ENCODE results near the gene MCC. TPM values are rescaled to one million over a fixed set of nuclear protein-coding genes. Genes with fewer than 3 reads are reported as not detected.

The MCC gene
- total and polyA plus RNA-seq, 2 donors from 2014 or later: 2.4 to 20.6 TPM

DNA sequence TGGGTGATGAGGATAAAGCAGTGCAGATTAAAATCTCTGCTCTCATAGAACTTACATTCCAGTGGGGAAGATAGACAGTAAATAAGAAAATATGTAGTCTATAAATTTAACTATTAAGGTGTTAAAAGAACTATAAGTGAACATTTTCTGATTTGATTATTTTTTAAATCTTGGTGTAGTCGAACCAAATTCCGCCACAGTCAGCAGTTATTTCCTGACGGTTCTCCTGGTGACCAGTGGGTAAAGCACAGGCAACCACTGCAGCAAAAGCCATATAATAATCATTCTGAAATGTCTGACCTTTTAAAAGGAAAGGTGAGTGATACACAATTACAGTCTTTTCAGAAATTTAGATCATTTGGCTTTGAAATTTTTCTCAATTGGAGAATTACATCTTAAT lies 484.5 kb downstream of the MCC start:
- H3K4me3 ChIP-seq (ENCODE audit: low read length in 3 of 3): no peak overlapping the region
- no peaks in the 10 kb centered on the region for H3K4me1 ChIP-seq (ENCODE audit: control insufficient read depth in 2 of 3, insufficient read depth in 2 of 3, low read depth in 1 of 3, low read length in 3 of 3)
- intact Hi-C loops (cut with DNase I): no loop called here
- no peaks in the 10 kb centered on the region for H3K27me3 ChIP-seq (ENCODE audit: control insufficient read depth, insufficient read depth, low read length)
- H3K27ac ChIP-seq (ENCODE audit: low read depth in 2 of 2, low read length in 2 of 2): no peak overlapping the region
- H3K36me3 ChIP-seq (ENCODE audit: control insufficient read depth in 2 of 3, insufficient read depth in 3 of 3, low read length in 3 of 3): peaks cover 8 to 18% (median 12%) of the 10 kb centered on the region in 3 donors
- TF ChIP-seq CTCF (IDR thresholded peaks at IDR 0.05; ENCODE audit: borderline replicate concordance, extremely low read depth, insufficient read depth): no peak
- H3K9me3 ChIP-seq (ENCODE audit: control insufficient read depth in 2 of 3, insufficient read depth in 1 of 3, low read length in 3 of 3): no peaks in the 10 kb centered on the region
- no peak overlapping the region for H3K9ac ChIP-seq (ENCODE audit: low read length in 3 of 3)
- no peak for DNase-seq
- FAIRE-seq: no peak

DNA sequence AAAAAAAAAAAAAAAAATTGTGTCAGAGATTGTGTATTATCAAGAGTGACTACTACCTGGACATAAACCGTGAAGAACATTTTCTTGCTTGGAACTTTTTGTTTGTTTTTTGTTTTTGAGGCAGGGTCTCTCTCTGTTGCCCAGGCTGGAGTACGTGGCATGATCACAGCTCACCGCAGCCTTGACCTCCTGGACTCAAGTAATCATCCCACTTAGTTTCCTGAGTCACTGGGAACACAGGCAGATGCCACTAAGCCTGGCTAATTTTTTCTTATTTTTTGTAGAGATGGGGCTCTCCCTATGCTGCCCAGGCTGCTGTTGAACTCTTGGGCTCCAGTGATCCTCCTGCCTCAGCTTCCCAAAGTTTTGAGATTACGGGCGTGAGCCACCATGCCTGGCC lies 485.8 kb downstream of the MCC start:
- H3K27ac ChIP-seq (ENCODE audit: low read depth in 2 of 2, low read length in 2 of 2): no peak overlapping the region
- H3K27me3 ChIP-seq (ENCODE audit: control insufficient read depth, insufficient read depth, low read length): no peaks in the 10 kb centered on the region
- FAIRE-seq (no peak), DNase-seq (no peak)
- no peak overlapping the region for H3K4me3 ChIP-seq (ENCODE audit: low read length in 3 of 3)
- intact Hi-C loops (cut with DNase I): no loop called here
- H3K4me1 ChIP-seq (ENCODE audit: control insufficient read depth in 2 of 3, insufficient read depth in 2 of 3, low read depth in 1 of 3, low read length in 3 of 3): no peaks in the 10 kb centered on the region
- H3K36me3 ChIP-seq (ENCODE audit: control insufficient read depth in 2 of 3, insufficient read depth in 3 of 3, low read length in 3 of 3): peaks cover 8 to 18% (median 12%) of the 10 kb centered on the region in 3 donors
- no peak for TF ChIP-seq CTCF (IDR thresholded peaks at IDR 0.05; ENCODE audit: borderline replicate concordance, extremely low read depth, insufficient read depth)
- H3K9ac ChIP-seq (ENCODE audit: low read length in 3 of 3): no peak overlapping the region
- no peaks in the 10 kb centered on the region for H3K9me3 ChIP-seq (ENCODE audit: control insufficient read depth in 2 of 3, insufficient read depth in 1 of 3, low read length in 3 of 3)

DNA sequence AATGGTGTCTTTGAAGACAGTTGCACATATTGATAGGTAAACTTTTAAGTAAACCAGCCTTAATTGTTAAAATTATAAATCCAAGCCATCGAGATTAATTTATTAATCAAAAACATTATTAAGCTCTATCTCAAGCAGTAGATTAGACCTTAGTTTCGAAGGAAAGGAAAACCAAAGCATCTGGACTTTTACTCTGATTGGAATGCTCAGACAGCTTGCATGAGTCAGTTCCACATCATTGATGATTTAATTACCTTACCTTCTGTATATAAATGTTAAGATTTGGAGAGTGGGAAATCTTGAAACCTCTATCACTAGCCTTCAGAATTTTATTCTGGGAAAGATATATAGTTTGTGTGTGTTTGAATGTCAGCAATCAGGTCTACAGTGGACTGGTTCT lies 487.8 kb downstream of the MCC start:
- H3K9me3 ChIP-seq (ENCODE audit: control insufficient read depth in 2 of 3, insufficient read depth in 1 of 3, low read length in 3 of 3): no peaks in the 10 kb centered on the region
- H3K9ac ChIP-seq (ENCODE audit: low read length in 3 of 3): no peak overlapping the region

More for the DNA sequence above, 487.8 kb downstream of the MCC start:
- Histone ChIP-seq H3K4me3 (ENCODE audit: low read length in 3 of 3) (no peak overlapping the region), H3K27me3 (ENCODE audit: control insufficient read depth, insufficient read depth, low read length) (no peaks in the 10 kb centered on the region), H3K27ac (ENCODE audit: low read depth in 2 of 2, low read length in 2 of 2) (no peak overlapping the region), H3K36me3 (ENCODE audit: control insufficient read depth in 2 of 3, insufficient read depth in 3 of 3, low read length in 3 of 3) (peaks cover 5 to 18% (median 15%) of the 10 kb centered on the region in 3 donors), H3K4me1 (ENCODE audit: control insufficient read depth in 2 of 3, insufficient read depth in 2 of 3, low read depth in 1 of 3, low read length in 3 of 3) (no peaks in the 10 kb centered on the region)
- DNase-seq (no peak), FAIRE-seq (no peak)
- TF ChIP-seq CTCF (IDR thresholded peaks at IDR 0.05; ENCODE audit: borderline replicate concordance, extremely low read depth, insufficient read depth): no peak
- intact Hi-C loops (cut with DNase I): no loop called here

Measured in kidney (tissue), 14 donors.